ENCODE results near the gene JAG1. TPM values are rescaled to one million over a fixed set of nuclear protein-coding genes. Genes with fewer than 3 reads are reported as not detected.

Gene JAG1
- total and polyA plus RNA-seq, 2 donors (not counting 3 experiments of a cell fraction or from before 2014, with no cell fraction given) = 19.7 to 37.0 TPM

GRCh38 chr20:10662661-10663458, 10.9 kb downstream of the JAG1 start:
- POLR2A ChIA-PET = no interaction called here
- peaks cover 36% of the 10 kb centered on the region for H3K4me1 ChIP-seq (ENCODE audit: control insufficient read depth, extremely low read depth, insufficient read depth, low read length)
- DNase-seq (ENCODE audit: low read depth, low spot score) (no peak), FAIRE-seq (no peak)
- no TSS peak for BruUV-seq (replicated peaks)
- H3K4me2 ChIP-seq (ENCODE audit: insufficient read depth, low read length) = no peak overlapping the region
- no peak overlapping the region for H3K9ac ChIP-seq (replicated peaks; ENCODE audit: extremely low read depth, insufficient read depth, low read length)
- CTCF ChIA-PET = interaction anchor here (1.3 to 1.5 kb wide), 2 partner anchors 9 kb away, joined by 3 to 6 read pairs; no protein-coding TSS in a partner anchor
- no peaks in the 10 kb centered on the region for H4K20me1 ChIP-seq (replicated peaks; ENCODE audit: control insufficient read depth, extremely low read depth, insufficient read depth, low read length)
- no peaks in the 10 kb centered on the region for H3K27me3 ChIP-seq (ENCODE audit: control insufficient read depth in 2 of 2, insufficient read depth in 2 of 2, low read length in 2 of 2)
- intact Hi-C loops (cut with micrococcal nuclease) (no loop called here), dilution Hi-C loops (cut with MboI; ENCODE audit: extremely low pct_ligation_motif_present, low sequenced_read_pairs) (no loop called here)
- no peak overlapping the region for H2AFZ ChIP-seq (ENCODE audit: low read depth, low read length)
- H3K27ac ChIP-seq (ENCODE audit: insufficient read depth, low read depth, low read length) = no peak overlapping the region
- peaks cover 17 to 47% of the 10 kb centered on the region in 2 experiments for H3K36me3 ChIP-seq (ENCODE audit: control insufficient read depth in 2 of 2, extremely low read depth in 1 of 2, insufficient read depth in 2 of 2, low read length in 2 of 2)
- H3K79me2 ChIP-seq (ENCODE audit: control insufficient read depth, insufficient read depth, low read length) = peaks cover 59% of the 10 kb centered on the region
- no peak for TF ChIP-seq POLR2AphosphoS5 (IDR thresholded peaks at IDR 0.05; ENCODE audit: insufficient read depth, low read depth, low read length)
- TF ChIP-seq EZH2 (IDR thresholded peaks at IDR 0.05; ENCODE audit: borderline replicate concordance, low read depth, low read length, severe bottlenecking) = no peak
- no peak for TF ChIP-seq JUN (IDR thresholded peaks at IDR 0.05; ENCODE audit: borderline replicate concordance, insufficient read depth, insufficient read length, low read depth)
- no peak for TF ChIP-seq MAX (IDR thresholded peaks at IDR 0.05; ENCODE audit: insufficient read depth, insufficient read length)
- TF ChIP-seq FOS (IDR thresholded peaks at IDR 0.05; ENCODE audit: borderline replicate concordance, insufficient read depth, low read length) = no peak
- no peak for TF ChIP-seq GATA2 (IDR thresholded peaks at IDR 0.05; ENCODE audit: insufficient read depth, insufficient read length, low read depth, low read length)
- TF ChIP-seq POLR2A (IDR thresholded peaks at IDR 0.05; ENCODE audit: low read depth, low read length) = no peak
- no peak for TF ChIP-seq CTCF (IDR thresholded peaks at IDR 0.05; ENCODE audit: extremely low read depth in 1 of 2, insufficient read depth in 1 of 2, low read depth in 1 of 2, low read length in 2 of 2)
- TF ChIP-seq MYC (IDR thresholded peaks at IDR 0.05; ENCODE audit: low read depth, low read length) = no peak
- no peaks in the 10 kb centered on the region for H3K9me1 ChIP-seq (replicated peaks; ENCODE audit: control insufficient read depth, extremely low read depth, insufficient read depth, low read length)
- H3K4me3 ChIP-seq (replicated peaks in 1 of 3; ENCODE audit: insufficient read depth in 1 of 3, low read depth in 1 of 3, low read length in 3 of 3) = no peak overlapping the region
- no peaks in the 10 kb centered on the region for H3K9me3 ChIP-seq (replicated peaks; ENCODE audit: control insufficient read depth, insufficient read depth, low read length)

Data from endothelial cell of umbilical vein (primary cell).